ENCODE results near the gene NGEF. TPM values are rescaled to one million over a fixed set of nuclear protein-coding genes. Genes with fewer than 3 reads are reported as not detected.

NGEF gene
- total and polyA plus RNA-seq, 3 donors from 2014 or later: 7.9 to 28.7 (median 15.6) TPM

DNA sequence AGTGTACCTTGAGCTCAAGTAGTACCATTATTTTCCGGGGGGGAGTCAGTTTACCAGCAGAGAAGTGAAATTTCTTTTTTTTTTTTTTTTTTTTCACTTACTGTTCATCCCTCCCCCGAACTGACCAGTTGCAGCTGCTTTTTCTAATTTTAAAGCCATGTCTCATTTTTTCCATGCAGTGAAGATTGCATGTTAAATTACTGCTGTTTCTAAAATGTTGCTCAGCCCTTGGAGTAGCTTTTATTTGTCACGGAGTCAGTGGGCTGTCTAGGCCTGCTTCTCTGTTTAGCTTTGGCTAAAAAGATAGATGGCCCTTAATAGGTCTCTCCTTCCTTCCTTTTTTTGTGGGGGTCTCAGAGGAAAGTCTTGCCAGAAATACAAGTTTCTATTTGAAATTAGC lies 70.2 kb downstream of the NGEF start:
- Histone ChIP-seq H3K4me3 (no peak overlapping the region), H3K9me3 (no peaks in the 10 kb centered on the region)
- 57 to 62% methylated on average over 3 of the region's 3 CpGs for WGBS, 2 donors

GRCh38 chr2:232941912-232942594 lies 71.0 kb downstream of the NGEF start:
- Histone ChIP-seq H3K27ac (no peak overlapping the region), H3K36me3 (ENCODE audit: low read depth, missing control alignments) (no peaks in the 10 kb centered on the region), H3K4me1 (no peaks in the 10 kb centered on the region), H3K4me3 (no peak overlapping the region), H3K27me3 (no peaks in the 10 kb centered on the region), H3K9me3 (no peaks in the 10 kb centered on the region)
- TF ChIP-seq, protein P1, sequence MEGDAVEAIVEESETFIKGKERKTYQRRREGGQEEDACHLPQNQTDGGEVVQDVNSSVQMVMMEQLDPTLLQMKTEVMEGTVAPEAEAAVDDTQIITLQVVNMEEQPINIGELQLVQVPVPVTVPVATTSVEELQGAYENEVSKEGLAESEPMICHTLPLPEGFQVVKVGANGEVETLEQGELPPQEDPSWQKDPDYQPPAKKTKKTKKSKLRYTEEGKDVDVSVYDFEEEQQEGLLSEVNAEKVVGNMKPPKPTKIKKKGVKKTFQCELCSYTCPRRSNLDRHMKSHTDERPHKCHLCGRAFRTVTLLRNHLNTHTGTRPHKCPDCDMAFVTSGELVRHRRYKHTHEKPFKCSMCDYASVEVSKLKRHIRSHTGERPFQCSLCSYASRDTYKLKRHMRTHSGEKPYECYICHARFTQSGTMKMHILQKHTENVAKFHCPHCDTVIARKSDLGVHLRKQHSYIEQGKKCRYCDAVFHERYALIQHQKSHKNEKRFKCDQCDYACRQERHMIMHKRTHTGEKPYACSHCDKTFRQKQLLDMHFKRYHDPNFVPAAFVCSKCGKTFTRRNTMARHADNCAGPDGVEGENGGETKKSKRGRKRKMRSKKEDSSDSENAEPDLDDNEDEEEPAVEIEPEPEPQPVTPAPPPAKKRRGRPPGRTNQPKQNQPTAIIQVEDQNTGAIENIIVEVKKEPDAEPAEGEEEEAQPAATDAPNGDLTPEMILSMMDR (IDR thresholded peaks at IDR 0.05): no peak
- no peak for TF ChIP-seq POLR2A (IDR thresholded peaks at IDR 0.05)
- intact Hi-C loops (cut with DNase I; ENCODE audit: low total_unique reads): no loop called here
- DNase-seq: no peak
- 50 to 52% methylated on average over 10 of the region's 10 CpGs for WGBS, 2 donors

More for the DNA sequence above, 70.2 kb downstream of the NGEF start:
- no peaks in the 10 kb centered on the region for H3K27me3 ChIP-seq
- intact Hi-C loops (cut with DNase I; ENCODE audit: low total_unique reads): no loop called here
- no peak overlapping the region for H3K27ac ChIP-seq
- no peaks in the 10 kb centered on the region for H3K36me3 ChIP-seq (ENCODE audit: low read depth, missing control alignments)
- no peak for DNase-seq
- H3K4me1 ChIP-seq: no peaks in the 10 kb centered on the region
- TF ChIP-seq, protein P1 (IDR thresholded peaks at IDR 0.05): no peak
- TF ChIP-seq POLR2A (IDR thresholded peaks at IDR 0.05): no peak

DNA sequence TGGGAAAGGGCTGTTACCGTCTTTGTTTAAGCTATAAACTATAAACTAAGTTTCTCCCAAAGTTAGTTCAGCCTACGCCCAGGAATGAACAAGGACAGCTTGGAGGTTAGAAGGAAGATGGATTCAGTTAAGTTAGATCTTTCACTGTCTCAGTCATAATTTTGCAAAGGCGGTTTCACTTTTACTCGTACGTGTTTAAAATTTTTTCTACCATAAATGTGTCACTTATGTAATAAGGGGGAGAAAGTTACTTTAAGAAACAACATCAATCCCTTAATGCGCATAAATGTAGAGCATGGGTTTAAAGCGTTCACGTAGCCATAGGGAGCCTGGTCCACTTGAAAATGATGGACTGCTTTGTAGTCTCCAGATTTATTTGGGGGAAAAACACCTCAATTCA lies 71.7 kb downstream of the NGEF start:
- intact Hi-C loops (cut with DNase I; ENCODE audit: low total_unique reads): no loop called here

GRCh38 chr2:232940724-232941123 lies 72.3 kb downstream of the NGEF start:
- Histone ChIP-seq H3K36me3 (ENCODE audit: low read depth, missing control alignments) (no peaks in the 10 kb centered on the region), H3K27me3 (no peaks in the 10 kb centered on the region), H3K9me3 (no peaks in the 10 kb centered on the region), H3K27ac (no peak overlapping the region), H3K4me1 (no peaks in the 10 kb centered on the region), H3K4me3 (no peak overlapping the region)
- DNase-seq: no peak
- TF ChIP-seq, protein P1 (IDR thresholded peaks at IDR 0.05): no peak
- TF ChIP-seq POLR2A (IDR thresholded peaks at IDR 0.05): no peak
- intact Hi-C loops (cut with DNase I; ENCODE audit: low total_unique reads): no loop called here
- 92 to 94% methylated on average over 5 of the region's 5 CpGs for WGBS, 2 donors

More for the DNA sequence above, 71.7 kb downstream of the NGEF start:
- 78 to 80% methylated on average over 8 of the region's 8 CpGs for WGBS, 2 donors
- Histone ChIP-seq H3K4me1 (no peaks in the 10 kb centered on the region), H3K9me3 (no peaks in the 10 kb centered on the region), H3K27ac (no peak overlapping the region), H3K4me3 (no peak overlapping the region), H3K36me3 (ENCODE audit: low read depth, missing control alignments) (no peaks in the 10 kb centered on the region), H3K27me3 (no peaks in the 10 kb centered on the region)
- TF ChIP-seq, protein P1 (IDR thresholded peaks at IDR 0.05): no peak
- no peak for TF ChIP-seq POLR2A (IDR thresholded peaks at IDR 0.05)
- no peak for DNase-seq
